Ovary (tissue), 9 donors: Measurements from ENCODE around the gene PSENEN. TPM values are rescaled to one million over a fixed set of nuclear protein-coding genes. Genes with fewer than 3 reads are reported as not detected.

Source experiments
- DNase-seq, 5 donors: peaks; one replicate each; pipeline ENCODE4 v3.0.0-alpha.2; 2019 to 2020
- H3K27ac ChIP-seq, 2 donors: fragments of 200-600 bp; one replicate each; pipeline versions ENCODE4 v1.5.1 to v1.8.0; 2019 to 2022
- H3K27me3 ChIP-seq: fragments of 200-600 bp; one replicate; pipeline ENCODE4 v1.8.0; 2022
- H3K36me3 ChIP-seq: fragments of 200-600 bp; sonication (generic); one replicate; pipeline ENCODE4 v1.5.1; 2019
- H3K4me1 ChIP-seq: one replicate; pipeline ENCODE4 v1.8.1; 2013; ENCODE audit warnings: mild to moderate bottlenecking, moderate library complexity; ENCODE audit not compliant: insufficient read depth
- H3K4me3 ChIP-seq: fragments of 200-600 bp; sonication (generic); one replicate; pipeline ENCODE4 v1.5.1; 2017
- H3K9me3 ChIP-seq, 2 donors: fragments of 200-600 bp in 1 of 2; sonication (generic) in 1 of 2; one replicate each; pipeline versions ENCODE4 v1.5.1 to v1.8.1; 2013 to 2019; ENCODE audit warnings: mild to moderate bottlenecking in 1 of 2, moderate library complexity in 1 of 2
- EP300 ChIP-seq: sonication (generic); formaldehyde crosslinking; IDR thresholded peaks from one replicate; pipeline ENCODE4 v1.6.1; 2017; ENCODE audit warnings: antibody characterized with exemption
- POLR2A ChIP-seq: fragments of 450-650 bp; IDR thresholded peaks from one replicate; pipeline ENCODE4 v1.6.1; 2017; ENCODE audit warnings: antibody characterized with exemption, mild to moderate bottlenecking, moderate library complexity
- WGBS, 3 donors: extraction: QIAGEN DNeasy Blood & Tissue Kit in 1 of 3; methylation state at CpG; one replicate each; pipeline versions ENCODE4 v1.1.5 to v1.1.7; 2013 to 2017; 5-methylcytosine and 5-hydroxymethylcytosine counted together
- intact Hi-C, 4 donors: fragments of 100-400 bp; cut with DNase I; formaldehyde crosslinking; loops; one replicate each; pipeline versions ENCODE4 v1.11.0 to v1.15.1; 2022 to 2023
- polyA plus RNA-seq, 2 donors: library from polyadenylated mRNA; stranded (reverse); fragments of 200-250 nt in 1 of 2; fragments of 350-450 nt in 1 of 2; fragmentation: Illumina TruSeq in 1 of 2; extraction: RNeasy Lipid Tissue Mini Kit (QIAGEN cat#74804) in 1 of 2; gene quantifications; one replicate each; pipeline ENCODE4 v1.2.3, GENCODE V29; 2013 to 2014
- total RNA-seq, 7 donors: library from RNA; depleted of rRNA in 2 of 7; stranded (reverse); fragments of >200 nt in 2 of 7; fragmentation: NEBNext Ultra II Directional in 3 of 7; extraction: Animal tissue kit (Norgen Biotek cat#: 25700) in 3 of 7; gene quantifications; one replicate each; pipeline versions ENCODE4 v1.1.0 to v1.2.4, GENCODE V29; 2016 to 2023
- TF ChIP-seq, protein P1 (sequence below), 3 donors: fragments of 450-650 bp in 2 of 3; fragments of 200-600 bp in 1 of 3; IDR thresholded peaks; one replicate each; pipeline versions ENCODE4 v1.5.1 to v1.8.0; 2016 to 2022; ENCODE audit warnings: antibody characterized with exemption in 3 of 3, mild to moderate bottlenecking in 1 of 3
- donor health status: DM: no; HTN: no; CAD: no; lungs with moderate emphysema.
- donor health status: DM: no; HTN: no; CAD: no.
- donor health status: Bipolar disorder and iron deficiency.
- donor health status: DM: yes; HTN: yes; CAD: no.
- donor health status: DM: no; HTN: no; CAD: no.
- donor health status: DM: yes; HTN: yes; CAD: no.

The PSENEN gene
- total and polyA plus RNA-seq, 9 donors: 23.4 to 90.4 (median 44.6) TPM

DNA sequence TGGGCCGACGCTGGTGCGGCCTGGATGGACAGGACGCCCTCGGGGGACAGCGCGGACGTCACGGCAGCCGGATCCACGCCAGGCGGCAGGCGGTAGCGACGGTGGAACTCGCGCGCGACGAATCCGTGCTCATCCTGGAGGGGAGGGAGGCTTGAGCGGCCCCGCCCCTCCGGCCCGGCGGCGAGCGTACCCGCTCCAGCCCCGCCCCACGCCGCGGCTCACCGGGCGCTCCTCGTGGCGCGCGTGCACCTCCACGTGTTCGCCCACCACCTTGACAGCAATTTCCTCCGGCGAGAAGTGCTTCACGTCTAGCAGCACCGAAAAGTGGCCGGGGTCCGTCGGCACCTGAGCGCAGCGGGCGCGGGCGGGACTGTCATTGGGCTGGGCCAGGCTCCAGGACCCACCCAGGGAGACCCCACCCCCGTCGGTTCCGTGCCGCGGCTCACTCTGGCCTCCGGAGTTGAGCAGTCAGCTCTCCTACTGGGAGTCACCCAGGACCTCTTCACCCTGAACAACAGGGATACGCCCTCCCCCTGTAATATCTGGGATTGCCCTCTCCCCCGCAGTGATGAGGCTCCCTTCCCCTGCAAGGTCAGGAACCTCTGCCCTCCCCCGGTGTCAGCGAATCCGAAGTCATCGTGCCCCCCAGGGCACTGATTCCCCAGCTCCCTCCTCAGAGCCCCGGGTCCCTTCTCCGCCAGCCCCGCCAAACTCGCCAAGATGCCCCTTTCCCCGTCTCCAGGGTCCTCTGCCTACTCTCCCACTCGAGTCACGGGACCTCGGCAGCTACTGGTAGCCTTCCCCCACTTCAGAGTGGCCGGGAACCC is 10.3 kb downstream of the PSENEN start:
- intact Hi-C loops: loop anchor here in 1 of 4 donors (2.0 kb wide), 1 partner anchor 39 kb away; no protein-coding TSS in a partner anchor
- H3K4me3 ChIP-seq: peak overlapping the region; percentile 37
- H3K36me3 ChIP-seq: no peaks in the 10 kb centered on the region
- H3K4me1 ChIP-seq: peaks cover 12% of the 10 kb centered on the region
- H3K27me3 ChIP-seq: no peaks in the 10 kb centered on the region
- H3K9me3 ChIP-seq: no peaks in the 10 kb centered on the region
- WGBS, 3 donors: 3 to 8% (median 5%) methylated on average over 43 to 74 of the region's 74 CpGs
- H3K27ac ChIP-seq: peak overlapping the region; percentile 90 to 97
- DNase-seq: peak; percentile 95 to 96 (median 95)
- peak; percentile 69 for TF ChIP-seq EP300
- TF ChIP-seq POLR2A: peak; percentile 49
- TF ChIP-seq, protein P1, sequence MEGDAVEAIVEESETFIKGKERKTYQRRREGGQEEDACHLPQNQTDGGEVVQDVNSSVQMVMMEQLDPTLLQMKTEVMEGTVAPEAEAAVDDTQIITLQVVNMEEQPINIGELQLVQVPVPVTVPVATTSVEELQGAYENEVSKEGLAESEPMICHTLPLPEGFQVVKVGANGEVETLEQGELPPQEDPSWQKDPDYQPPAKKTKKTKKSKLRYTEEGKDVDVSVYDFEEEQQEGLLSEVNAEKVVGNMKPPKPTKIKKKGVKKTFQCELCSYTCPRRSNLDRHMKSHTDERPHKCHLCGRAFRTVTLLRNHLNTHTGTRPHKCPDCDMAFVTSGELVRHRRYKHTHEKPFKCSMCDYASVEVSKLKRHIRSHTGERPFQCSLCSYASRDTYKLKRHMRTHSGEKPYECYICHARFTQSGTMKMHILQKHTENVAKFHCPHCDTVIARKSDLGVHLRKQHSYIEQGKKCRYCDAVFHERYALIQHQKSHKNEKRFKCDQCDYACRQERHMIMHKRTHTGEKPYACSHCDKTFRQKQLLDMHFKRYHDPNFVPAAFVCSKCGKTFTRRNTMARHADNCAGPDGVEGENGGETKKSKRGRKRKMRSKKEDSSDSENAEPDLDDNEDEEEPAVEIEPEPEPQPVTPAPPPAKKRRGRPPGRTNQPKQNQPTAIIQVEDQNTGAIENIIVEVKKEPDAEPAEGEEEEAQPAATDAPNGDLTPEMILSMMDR (IDR thresholded peaks at IDR 0.05): no peak

DNA sequence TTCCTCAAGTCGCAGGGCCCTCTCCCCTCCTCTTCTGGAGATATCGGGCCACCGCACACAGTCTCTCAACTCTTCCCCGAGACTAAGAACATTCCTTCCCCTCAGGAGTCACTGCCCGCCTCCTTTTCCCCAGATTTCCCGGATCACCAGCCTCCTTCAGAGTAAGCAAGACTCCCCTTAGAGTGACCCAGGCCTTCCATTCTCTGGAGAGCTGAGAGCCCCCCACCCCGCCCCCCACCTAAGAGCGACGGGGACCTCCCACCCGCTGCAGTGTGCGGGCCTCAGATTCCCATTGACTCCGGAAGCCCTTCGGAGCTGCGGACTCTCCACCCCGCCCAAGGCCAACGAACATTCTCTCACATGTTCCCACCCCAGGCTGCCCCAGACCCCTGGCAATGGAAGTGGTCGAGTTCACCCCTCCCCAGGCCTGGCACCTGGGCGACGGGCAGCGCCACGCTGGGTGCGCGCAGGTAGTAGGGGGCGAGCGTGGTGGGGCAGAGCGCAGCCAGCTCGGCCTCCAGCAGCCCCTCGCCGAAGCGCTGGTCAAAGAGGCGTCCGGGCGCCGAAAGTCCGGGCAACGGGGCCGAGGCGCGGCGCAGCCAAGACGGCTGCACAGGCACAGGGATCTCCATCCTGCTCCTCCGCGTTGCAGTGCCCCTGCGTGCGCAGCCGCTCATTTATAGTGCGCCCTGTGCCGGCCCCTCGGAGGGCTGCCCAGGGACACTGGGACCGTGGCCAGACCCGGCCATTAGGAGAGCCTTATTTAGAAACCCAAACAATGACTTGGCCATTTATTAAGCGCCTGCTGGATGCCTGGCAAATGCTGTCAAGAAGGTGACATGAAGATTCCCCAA is 11.2 kb downstream of the PSENEN start, which contains the start of gene HSPB6:
TSS of gene HSPB6 (minus strand) at position 653 of the 854 bp plus-strand sequence. CDS start at position 632, 21 bp downstream.
- Histone ChIP-seq H3K36me3 (no peaks in the 10 kb centered on the region), H3K27ac (peak within 1 kb of the TSS; percentile 93 to 97), H3K9me3 (no peaks in the 10 kb centered on the region), H3K4me3 (peak within 1 kb of the TSS; percentile 37), H3K4me1 (peaks cover 12% of the 10 kb centered on the region), H3K27me3 (no peaks in the 10 kb centered on the region)
- 1 to 3% (median 2%) methylated on average over 37 to 52 of the region's 52 CpGs for WGBS, 3 donors
- peak; percentile 89 for TF ChIP-seq POLR2A
- TF ChIP-seq, protein P1 (IDR thresholded peaks at IDR 0.05): peak in 1 of 3 donors; percentile 5
- TF ChIP-seq EP300: no peak
- peak; percentile 88 to 92 (median 89) for DNase-seq
- intact Hi-C loops: loop anchor here in 1 of 4 donors (2.0 kb wide), 1 partner anchor 40 kb away; no protein-coding TSS in a partner anchor

DNA sequence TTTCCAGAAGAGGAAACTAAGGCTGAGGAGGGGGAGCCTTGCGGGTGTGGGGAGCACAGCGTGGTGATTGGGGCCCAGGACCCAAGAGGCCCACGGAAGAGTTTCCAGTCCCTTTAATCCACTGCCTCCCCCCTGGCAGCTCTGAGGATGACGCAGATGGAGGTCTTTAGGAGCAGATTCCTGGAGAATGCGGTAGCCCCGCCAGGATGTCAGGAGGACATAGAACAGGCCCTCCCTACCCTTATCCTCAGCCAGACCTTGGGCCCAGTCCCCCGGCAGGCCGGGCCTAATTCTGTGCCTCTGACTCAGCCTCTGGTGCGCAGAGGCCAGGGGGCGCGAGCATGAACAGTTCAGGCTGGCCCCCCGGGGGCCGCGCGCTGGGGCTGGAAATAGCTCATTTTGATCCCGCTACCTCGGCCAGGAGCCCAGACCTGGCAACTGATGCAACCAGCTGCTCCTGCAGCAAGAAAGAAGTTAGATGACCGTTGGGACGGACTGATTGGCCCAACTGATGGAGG is 11.8 kb downstream of the PSENEN start:
- Histone ChIP-seq H3K9me3 (no peaks in the 10 kb centered on the region), H3K27ac (peak overlapping the region; percentile 93 to 97), H3K4me3 (peak overlapping the region; percentile 37), H3K27me3 (no peaks in the 10 kb centered on the region), H3K4me1 (peaks cover 12% of the 10 kb centered on the region), H3K36me3 (no peaks in the 10 kb centered on the region)
- 2% methylated on average over 13 to 19 of the region's 19 CpGs for WGBS, 3 donors
- intact Hi-C loops: loop anchor here in 1 of 4 donors (2.0 kb wide), 1 partner anchor 40 kb away; no protein-coding TSS in a partner anchor
- TF ChIP-seq, protein P1 (IDR thresholded peaks at IDR 0.05): no peak
- peak; percentile 92 for TF ChIP-seq EP300
- TF ChIP-seq POLR2A: no peak
- DNase-seq: peak; percentile 94 to 99 (median 98)
